ENCODE data around the gene KDM4B. TPM values are rescaled to one million over a fixed set of nuclear protein-coding genes. Genes with fewer than 3 reads are reported as not detected.
A peak's percentile ranks its signal among the peaks of the same experiment; 100 is the strongest.

The KDM4B gene
- total and polyA plus RNA-seq, 5 donors, result 18.8 to 37.5 (median 26.6) TPM

GRCh38 chr19:5172859-5173630, 204.1 kb downstream of the KDM4B start:
- intact Hi-C loops (cut with DNase I), result no loop called here
- H3K27ac ChIP-seq (ENCODE audit: low read length), result no peak overlapping the region
- no peak overlapping the region for H3K4me3 ChIP-seq (ENCODE audit: low read length)
- peak; percentile 43 to 68 for ATAC-seq
- no peaks in the 10 kb centered on the region for H3K27me3 ChIP-seq (ENCODE audit: control insufficient read depth, insufficient read depth)
- WGBS, result 63% methylated on average over 8 of the region's 8 CpGs
- no peaks in the 10 kb centered on the region for H3K4me1 ChIP-seq (ENCODE audit: control insufficient read depth, insufficient read depth, low read length)
- H3K9me3 ChIP-seq (ENCODE audit: control insufficient read depth, low read length), result no peaks in the 10 kb centered on the region
- DNase-seq, result no peak

GRCh38 chr19:5173993-5174392, 205.1 kb downstream of the KDM4B start:
- no peaks in the 10 kb centered on the region for H3K9me3 ChIP-seq (ENCODE audit: control insufficient read depth, low read length)
- H3K27me3 ChIP-seq (ENCODE audit: control insufficient read depth, insufficient read depth), result no peaks in the 10 kb centered on the region
- no peaks in the 10 kb centered on the region for H3K4me1 ChIP-seq (ENCODE audit: control insufficient read depth, insufficient read depth, low read length)
- no peak overlapping the region for H3K27ac ChIP-seq (ENCODE audit: low read length)
- DNase-seq, result no peak
- no peak for ATAC-seq
- 78% methylated on average over 12 of the region's 12 CpGs for WGBS
- intact Hi-C loops (cut with DNase I), result no loop called here
- no peak overlapping the region for H3K4me3 ChIP-seq (ENCODE audit: low read length)

- no peak for ATAC-seq
- WGBS, result 69% methylated on average over 19 of the region's 19 CpGs
- DNase-seq, result no peak
- Histone ChIP-seq H3K9me3 (ENCODE audit: control insufficient read depth, low read length) (no peaks in the 10 kb centered on the region), H3K27ac (ENCODE audit: low read length) (no peak overlapping the region), H3K27me3 (ENCODE audit: control insufficient read depth, insufficient read depth) (no peaks in the 10 kb centered on the region), H3K4me1 (ENCODE audit: control insufficient read depth, insufficient read depth, low read length) (no peaks in the 10 kb centered on the region), H3K4me3 (ENCODE audit: low read length) (no peak overlapping the region)
- intact Hi-C loops (cut with DNase I), result no loop called here
Measured at GRCh38 chr19:5177745-5178450, 209.0 kb downstream of the KDM4B start.

DNA sequence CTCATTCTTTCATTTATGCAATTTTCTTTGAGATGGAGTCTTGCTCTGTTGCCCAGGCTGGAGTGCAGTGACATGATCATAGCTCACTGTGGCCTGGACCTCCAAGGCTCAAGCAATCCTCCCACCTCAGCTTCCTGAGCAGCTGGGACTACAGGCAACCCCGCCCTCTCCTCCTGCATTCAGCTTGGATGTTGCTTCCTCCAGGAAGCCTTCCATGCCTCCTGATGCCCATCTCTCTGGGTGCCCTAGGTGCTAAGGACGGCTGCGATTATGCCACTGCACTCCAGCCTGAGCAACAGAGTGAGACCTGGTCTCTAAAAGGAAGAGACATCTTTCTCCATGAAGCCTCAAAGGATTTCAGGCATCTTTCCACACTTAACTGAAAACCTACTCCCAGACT, 209.9 kb downstream of the KDM4B start:
- 98% methylated on average over 3 of the region's 3 CpGs for WGBS
- ATAC-seq, result no peak
- H3K27me3 ChIP-seq (ENCODE audit: control insufficient read depth, insufficient read depth), result no peaks in the 10 kb centered on the region

DNA sequence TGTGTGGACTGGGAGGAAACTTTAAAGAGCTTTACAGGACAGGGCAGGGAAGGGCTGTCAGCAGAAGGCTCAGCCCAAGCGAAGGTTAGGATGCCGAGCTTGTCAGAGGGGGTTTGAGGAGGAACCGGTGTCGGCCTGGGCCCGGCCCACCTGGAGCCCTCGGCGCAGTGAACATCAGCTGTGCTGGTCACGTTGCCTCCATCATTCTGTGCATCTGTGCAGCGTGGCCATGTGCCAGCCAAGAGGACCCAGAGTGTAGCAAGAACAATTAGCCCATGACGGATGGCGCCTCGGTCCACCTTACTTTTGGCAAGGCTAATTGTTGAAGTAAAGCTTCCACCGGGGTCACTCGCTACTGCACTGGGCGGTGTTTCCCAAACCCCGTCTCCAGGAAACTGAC, 210.3 kb downstream of the KDM4B start:
- no peak overlapping the region for H3K4me3 ChIP-seq (ENCODE audit: low read length)
- ATAC-seq (no peak), DNase-seq (no peak)
- WGBS, result 77% methylated on average over 16 of the region's 16 CpGs
- H3K27ac ChIP-seq (ENCODE audit: low read length), result no peak overlapping the region
- intact Hi-C loops (cut with DNase I), result no loop called here
- H3K4me1 ChIP-seq (ENCODE audit: control insufficient read depth, insufficient read depth, low read length), result no peaks in the 10 kb centered on the region
- H3K9me3 ChIP-seq (ENCODE audit: control insufficient read depth, low read length), result no peaks in the 10 kb centered on the region
- H3K27me3 ChIP-seq (ENCODE audit: control insufficient read depth, insufficient read depth), result no peaks in the 10 kb centered on the region

More for the DNA sequence above, 209.9 kb downstream of the KDM4B start:
- H3K9me3 ChIP-seq (ENCODE audit: control insufficient read depth, low read length), result no peaks in the 10 kb centered on the region
- intact Hi-C loops (cut with DNase I), result no loop called here
- no peak overlapping the region for H3K27ac ChIP-seq (ENCODE audit: low read length)
- DNase-seq, result no peak
- no peaks in the 10 kb centered on the region for H3K4me1 ChIP-seq (ENCODE audit: control insufficient read depth, insufficient read depth, low read length)
- H3K4me3 ChIP-seq (ENCODE audit: low read length), result no peak overlapping the region

GRCh38 chr19:5181329-5181728, 212.4 kb downstream of the KDM4B start:
- DNase-seq, result no peak
- WGBS, result 92% methylated on average over 2 of the region's 2 CpGs
- H3K27me3 ChIP-seq (ENCODE audit: control insufficient read depth, insufficient read depth), result no peaks in the 10 kb centered on the region
- no peak for ATAC-seq
- no peak overlapping the region for H3K4me3 ChIP-seq (ENCODE audit: low read length)
- H3K9me3 ChIP-seq (ENCODE audit: control insufficient read depth, low read length), result no peaks in the 10 kb centered on the region
- intact Hi-C loops (cut with DNase I), result no loop called here
- no peaks in the 10 kb centered on the region for H3K4me1 ChIP-seq (ENCODE audit: control insufficient read depth, insufficient read depth, low read length)
- no peak overlapping the region for H3K27ac ChIP-seq (ENCODE audit: low read length)

DNA sequence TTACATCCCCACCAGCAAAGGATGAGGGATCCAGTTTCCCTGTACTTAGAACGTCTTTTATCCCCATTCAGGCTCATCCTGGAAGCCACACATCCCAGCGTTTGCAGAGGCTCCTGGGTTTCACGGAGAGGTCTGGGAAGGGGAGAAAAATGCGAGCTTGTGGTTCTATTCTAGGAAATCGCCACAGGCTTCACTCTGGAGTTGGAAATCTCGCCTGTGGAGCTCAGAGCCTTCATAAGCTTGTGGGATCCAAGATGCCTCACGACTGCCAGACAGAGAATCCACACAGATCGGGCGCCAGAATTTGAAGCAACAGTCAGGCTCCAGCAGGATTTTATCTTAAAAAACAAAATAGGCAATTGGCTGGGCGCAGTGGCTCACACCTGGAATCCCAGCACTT, 213.8 kb downstream of the KDM4B start:
- Histone ChIP-seq H3K9me3 (ENCODE audit: control insufficient read depth, low read length) (no peaks in the 10 kb centered on the region), H3K27me3 (ENCODE audit: control insufficient read depth, insufficient read depth) (no peaks in the 10 kb centered on the region), H3K4me3 (ENCODE audit: low read length) (no peak overlapping the region), H3K27ac (ENCODE audit: low read length) (no peak overlapping the region), H3K4me1 (ENCODE audit: control insufficient read depth, insufficient read depth, low read length) (no peaks in the 10 kb centered on the region)
- no peak for DNase-seq
- ATAC-seq, result no peak
- WGBS, result 53% methylated on average over 10 of the region's 10 CpGs
- intact Hi-C loops (cut with DNase I), result no loop called here

DNA sequence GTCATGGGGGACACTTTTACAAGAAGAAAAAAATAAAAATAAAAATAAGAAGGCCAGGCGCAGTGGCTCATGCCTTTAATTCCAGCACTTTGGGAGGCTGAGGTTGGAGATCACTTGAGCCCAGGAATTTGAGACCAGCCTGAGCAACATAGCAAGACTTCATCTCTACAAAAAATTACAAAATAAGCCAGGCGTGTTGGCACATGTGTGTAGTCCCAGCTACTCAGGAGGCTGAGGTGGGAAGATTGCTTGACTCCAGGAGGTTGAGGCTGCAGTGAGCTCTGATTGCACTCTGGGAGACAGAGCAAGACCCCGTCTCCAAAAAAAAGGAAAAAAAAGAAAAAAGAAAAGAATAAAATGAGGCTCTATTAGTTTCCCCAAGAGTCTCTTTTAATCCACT, 214.7 kb downstream of the KDM4B start:
- ATAC-seq (no peak), DNase-seq (no peak)
- Histone ChIP-seq H3K27me3 (ENCODE audit: control insufficient read depth, insufficient read depth) (no peaks in the 10 kb centered on the region), H3K27ac (ENCODE audit: low read length) (no peak overlapping the region), H3K4me1 (ENCODE audit: control insufficient read depth, insufficient read depth, low read length) (no peaks in the 10 kb centered on the region), H3K9me3 (ENCODE audit: control insufficient read depth, low read length) (no peaks in the 10 kb centered on the region), H3K4me3 (ENCODE audit: low read length) (no peak overlapping the region)
- 90% methylated on average over 3 of the region's 3 CpGs for WGBS
- intact Hi-C loops (cut with DNase I), result no loop called here

DNA sequence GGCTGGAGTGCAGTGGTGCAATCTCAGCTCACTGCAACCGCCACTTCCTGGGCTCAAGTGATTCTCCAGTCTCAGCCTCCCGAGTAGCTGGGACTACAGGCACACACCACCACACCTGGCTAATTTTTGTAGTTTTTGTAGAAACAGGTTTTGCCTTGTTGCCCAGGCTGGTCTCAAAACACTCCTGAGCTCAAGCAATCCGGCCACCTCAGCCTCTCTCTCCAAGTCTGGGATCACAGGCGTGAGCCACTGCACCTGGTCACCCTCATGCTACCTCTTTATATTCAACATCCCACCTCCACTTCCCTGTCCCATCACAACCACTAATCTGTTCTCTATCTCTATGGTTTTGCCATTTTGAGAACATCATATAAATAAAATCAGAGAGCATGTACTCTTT, 216.0 kb downstream of the KDM4B start:
- 93% methylated on average over 4 of the region's 4 CpGs for WGBS
- Histone ChIP-seq H3K27ac (ENCODE audit: low read length) (no peak overlapping the region), H3K4me1 (ENCODE audit: control insufficient read depth, insufficient read depth, low read length) (no peaks in the 10 kb centered on the region), H3K4me3 (ENCODE audit: low read length) (no peak overlapping the region), H3K9me3 (ENCODE audit: control insufficient read depth, low read length) (no peaks in the 10 kb centered on the region), H3K27me3 (ENCODE audit: control insufficient read depth, insufficient read depth) (no peaks in the 10 kb centered on the region)
- intact Hi-C loops (cut with DNase I), result no loop called here
- DNase-seq (no peak), ATAC-seq (no peak)

DNA sequence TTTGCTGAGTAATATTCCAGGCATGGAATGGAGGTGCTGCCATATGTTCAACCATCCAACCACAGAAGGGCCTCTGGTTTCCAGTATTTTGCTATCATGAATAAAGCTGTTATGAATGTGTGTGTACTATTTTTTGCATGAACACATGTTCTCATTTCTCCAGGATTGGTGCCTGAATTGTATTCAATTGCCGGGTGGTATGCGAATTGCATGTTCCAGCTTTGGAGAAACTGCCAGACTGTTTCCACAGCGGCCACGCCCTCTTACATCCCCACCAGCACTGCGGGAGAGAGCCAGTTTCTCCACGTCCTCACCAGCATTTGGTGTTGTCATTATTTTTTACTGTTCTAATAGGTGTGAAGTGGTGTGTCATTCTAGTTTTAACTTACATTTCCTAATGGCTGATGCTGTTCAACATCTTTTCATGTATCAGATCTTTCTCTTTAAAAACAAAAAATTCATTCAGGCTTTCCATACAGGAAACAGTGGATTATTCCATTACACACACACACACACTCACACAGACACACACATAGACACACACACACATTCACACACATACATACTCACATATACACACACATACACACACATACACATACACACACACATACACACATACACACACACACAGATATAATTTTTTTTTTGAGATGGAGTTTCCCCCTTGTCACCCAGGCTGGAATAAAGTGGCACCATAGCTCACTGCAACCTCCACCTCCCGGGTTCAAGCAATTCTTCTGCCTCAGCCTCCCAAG, 217.6 kb downstream of the KDM4B start:
- Histone ChIP-seq H3K27ac (ENCODE audit: low read length) (no peak overlapping the region), H3K9me3 (ENCODE audit: control insufficient read depth, low read length) (no peaks in the 10 kb centered on the region), H3K4me3 (ENCODE audit: low read length) (no peak overlapping the region), H3K4me1 (ENCODE audit: control insufficient read depth, insufficient read depth, low read length) (no peaks in the 10 kb centered on the region), H3K27me3 (ENCODE audit: control insufficient read depth, insufficient read depth) (no peaks in the 10 kb centered on the region)
- intact Hi-C loops (cut with DNase I), result no loop called here
- 65% methylated on average over 7 of the region's 7 CpGs for WGBS
- no peak for DNase-seq
- ATAC-seq, result no peak
